K562 (cell line): ENCODE measurements around the gene AP3S2.

Experiments used
- CBX5 ChIP-seq: IDR thresholded peaks from 2 replicates; pipeline ENCODE4 v1.6.1; 2014; ENCODE audit warnings: low read depth, borderline replicate concordance
- CREB3 ChIP-seq: fragments of 450-650 bp; conservative IDR thresholded peaks from 2 replicates; pipeline ENCODE4 v1.6.1; 2016; ENCODE audit warnings: missing genetic modification characterization, low read depth, mild to moderate bottlenecking, missing compliant biosample characterization, moderate library complexity
- CTCF ChIP-seq, 3 experiments: IDR thresholded peaks in 2 of 3; conservative IDR thresholded peaks in 1 of 3; 2 replicates each; pipeline ENCODE4 v1.5.1; 2011 to 2012; ENCODE audit warnings: low read length in 3 of 3, mild to moderate bottlenecking in 3 of 3, control low read depth in 2 of 3, improper control_type of control experiment in 1 of 3, inconsistent platforms in 1 of 3, low read depth in 1 of 3, mixed read lengths in 1 of 3, moderate library complexity in 1 of 3; ENCODE audit not compliant: insufficient read depth in 2 of 3

- TF ChIP-seq CREB3 (tag) (no peak), CBX5 (no peak), CTCF (IDR thresholded peaks at IDR 0.05 in 2 of 3, conservative IDR thresholded peaks at IDR 0.05 in 1 of 3; ENCODE audit: insufficient read depth in 2 of 3, low read depth in 1 of 3, low read length in 3 of 3) (no peak)
Observed at GRCh38 chr15:89851673-89852341, 42.0 kb downstream of the AP3S2 start.
